Right lobe of liver (tissue), 6 donors: Measurements from ENCODE around the gene ZDHHC14. TPM values are rescaled to one million over a fixed set of nuclear protein-coding genes. Genes with fewer than 3 reads are reported as not detected.

Experiments used
- ATAC-seq, 4 donors: fragments of 200-7000 bp; cut with Tn5 transposase; one replicate each; pipeline ENCODE4 v1.9.1; 2020; ENCODE audit warnings: mild to moderate bottlenecking in 4 of 4, moderate library complexity in 4 of 4
- DNase-seq, 3 donors: peaks; one replicate each; pipeline ENCODE4 v3.0.0-alpha.2; 2020
- H3K27ac ChIP-seq, 3 donors: fragments of 200-600 bp; one replicate each; pipeline ENCODE4 v1.8.0; 2022
- H3K27me3 ChIP-seq, 2 donors: fragments of 200-600 bp; one replicate each; pipeline ENCODE4 v1.8.0; 2022
- H3K36me3 ChIP-seq, 4 donors: fragments of 200-600 bp; sonication (generic) in 1 of 4; one replicate each; pipeline versions ENCODE4 v1.5.1 to v1.8.0; 2017 to 2022; ENCODE audit warnings: control low read depth in 1 of 4
- H3K4me1 ChIP-seq, 4 donors: fragments of 200-600 bp; sonication (generic) in 1 of 4; one replicate each; pipeline versions ENCODE4 v1.5.1 to v1.8.0; 2017 to 2022; ENCODE audit warnings: control low read depth in 1 of 4
- H3K4me3 ChIP-seq, 3 donors: fragments of 200-600 bp; one replicate each; pipeline ENCODE4 v1.8.0; 2022
- H3K9me3 ChIP-seq, 4 donors: fragments of 200-600 bp; sonication (generic) in 1 of 4; one replicate each; pipeline versions ENCODE4 v1.5.1 to v1.8.0; 2017 to 2022; ENCODE audit warnings: control low read depth in 1 of 4
- CTCF ChIP-seq, 4 donors: fragments of 200-600 bp in 3 of 4; fragments of 450-650 bp in 1 of 4; IDR thresholded peaks; one replicate each; pipeline versions ENCODE4 v1.5.1 to v1.8.0; 2016 to 2022; ENCODE audit warnings: antibody characterized with exemption in 4 of 4, mild to moderate bottlenecking in 2 of 4
- POLR2A ChIP-seq: fragments of 450-650 bp; IDR thresholded peaks from one replicate; pipeline ENCODE4 v1.6.1; 2017; ENCODE audit warnings: antibody characterized with exemption, mild to moderate bottlenecking
- WGBS: methylation state at CpG from one replicate; pipeline ENCODE4 v1.1.6; 2018; ENCODE audit warnings: low coverage, low lambda C conversion rate; ENCODE audit not compliant: insufficient coverage; ENCODE audit errors: missing lambda C conversion rate; 5-methylcytosine and 5-hydroxymethylcytosine counted together
- intact Hi-C, 2 donors: fragments of 100-400 bp; cut with DNase I; formaldehyde crosslinking; loops; one replicate each; pipeline versions ENCODE4 v1.11.2 to v1.14.1; 2022
- total RNA-seq, 6 experiments: library from RNA; depleted of rRNA in 2 of 6; stranded (reverse); fragments of >200 nt in 2 of 6; fragmentation: NEBNext Ultra II Directional in 3 of 6; extraction: Animal tissue kit (Norgen Biotek cat#: 25700) in 3 of 6; gene quantifications; one replicate each; pipeline versions ENCODE4 v1.1.0 to v1.2.4, GENCODE V29; 2016 to 2023
- donor health status: DM: no; HTN: yes; CAD: no.
- donor health status: DM: no; HTN: no; CAD: no.
- donor health status: DM: no; HTN: no; CAD: no.
- donor health status: DM: no; HTN: yes; CAD: no.
- donor health status: DM: no; HTN: yes; CAD: no.

Gene ZDHHC14
- total RNA-seq, 6 experiments from 2014 or later, result 7.3 to 13.0 (median 10.3) TPM

- H3K4me1 ChIP-seq, result no peaks in the 10 kb centered on the region
- DNase-seq, result no peak
- no peaks in the 10 kb centered on the region for H3K9me3 ChIP-seq
- H3K4me3 ChIP-seq, result no peak overlapping the region
- no peak for ATAC-seq
- intact Hi-C loops, result no loop called here
- no peaks in the 10 kb centered on the region for H3K36me3 ChIP-seq
- no peaks in the 10 kb centered on the region for H3K27me3 ChIP-seq
- no peak for TF ChIP-seq CTCF (IDR thresholded peaks at IDR 0.05)
- no peak for TF ChIP-seq POLR2A
- H3K27ac ChIP-seq, result no peak overlapping the region
- WGBS, result 93% methylated on average over 2 of the region's 8 CpGs
These were observed 330.1 kb downstream of the ZDHHC14 start for GRCh38 chr6:157711060-157711459.

- TF ChIP-seq POLR2A (no peak), CTCF (IDR thresholded peaks at IDR 0.05) (no peak)
- no peaks in the 10 kb centered on the region for H3K4me1 ChIP-seq
- intact Hi-C loops, result no loop called here
- ATAC-seq (no peak), DNase-seq (no peak)
- H3K9me3 ChIP-seq, result no peaks in the 10 kb centered on the region
- H3K27ac ChIP-seq, result no peak overlapping the region
- no peaks in the 10 kb centered on the region for H3K27me3 ChIP-seq
- no peak overlapping the region for H3K4me3 ChIP-seq
- no peaks in the 10 kb centered on the region for H3K36me3 ChIP-seq
- 64% methylated on average over 3 of the region's 8 CpGs for WGBS
These were observed 331.8 kb downstream of the ZDHHC14 start for GRCh38 chr6:157712585-157713295.

- no peak overlapping the region for H3K27ac ChIP-seq
- DNase-seq, result no peak
- TF ChIP-seq POLR2A, result no peak
- TF ChIP-seq CTCF (IDR thresholded peaks at IDR 0.05), result no peak
- 87% methylated on average over 8 of the region's 12 CpGs for WGBS
- H3K9me3 ChIP-seq, result no peaks in the 10 kb centered on the region
- no peak for ATAC-seq
- intact Hi-C loops, result no loop called here
- no peaks in the 10 kb centered on the region for H3K36me3 ChIP-seq
- H3K4me3 ChIP-seq, result no peak overlapping the region
- H3K4me1 ChIP-seq, result no peaks in the 10 kb centered on the region
- H3K27me3 ChIP-seq, result no peaks in the 10 kb centered on the region
These were observed 332.6 kb downstream of the ZDHHC14 start for GRCh38 chr6:157713451-157714152.

GRCh38 chr6:157714153-157714490 is 333.1 kb downstream of the ZDHHC14 start:
- intact Hi-C loops, result no loop called here
- Histone ChIP-seq H3K9me3 (no peaks in the 10 kb centered on the region), H3K27ac (no peak overlapping the region), H3K36me3 (no peaks in the 10 kb centered on the region), H3K27me3 (no peaks in the 10 kb centered on the region), H3K4me3 (no peak overlapping the region), H3K4me1 (no peaks in the 10 kb centered on the region)
- TF ChIP-seq CTCF (IDR thresholded peaks at IDR 0.05) (no peak), POLR2A (no peak)
- 100% methylated on average over 1 of the region's 1 CpG for WGBS
- no peak for DNase-seq
- no peak for ATAC-seq
